GM18499 (cell line): Measurements from ENCODE around the gene PLSCR1.
A peak's percentile ranks its signal among the peaks of the same experiment; 100 is the strongest.

Experiments
- ATAC-seq: cut with Tn5 transposase; IDR thresholded peaks from one replicate; pipeline ENCODE4 v1.9.1; 2021; ENCODE audit warnings: moderate number of reproducible peaks; ENCODE audit not compliant: insufficient read depth, unreplicated experiment

The PLSCR1 gene

GRCh38 chr3:146544002-146544928 lies at the start of gene PLSCR1:
Gene PLSCR1 (minus strand): TSS chr3:146544607. CDS start chr3:146536552, 8,055 bp downstream.
- ATAC-seq: peak; percentile 64

GRCh38 chr3:146593776-146594175 lies 49.4 kb upstream of the PLSCR1 start:
- no peak for ATAC-seq

- ATAC-seq: no peak
Measured at GRCh38 chr3:146590521-146590920, 46.1 kb upstream of the PLSCR1 start.

GRCh38 chr3:146589899-146590508 lies 45.6 kb upstream of the PLSCR1 start:
- ATAC-seq: no peak

GRCh38 chr3:146585156-146585555 lies 40.7 kb upstream of the PLSCR1 start:
- ATAC-seq: no peak

- ATAC-seq: no peak
Measured at GRCh38 chr3:146581951-146582467, 37.6 kb upstream of the PLSCR1 start.

GRCh38 chr3:146581080-146581601 lies 36.7 kb upstream of the PLSCR1 start:
- no peak for ATAC-seq

GRCh38 chr3:146577662-146578061 lies 33.3 kb upstream of the PLSCR1 start:
- no peak for ATAC-seq

- ATAC-seq: no peak
Measured at GRCh38 chr3:146575636-146576035, 31.2 kb upstream of the PLSCR1 start.

- no peak for ATAC-seq
Measured at GRCh38 chr3:146574173-146574572, 29.8 kb upstream of the PLSCR1 start.

GRCh38 chr3:146569314-146569713 lies 24.9 kb upstream of the PLSCR1 start:
- ATAC-seq: no peak

GRCh38 chr3:146566138-146566537 lies 21.7 kb upstream of the PLSCR1 start:
- no peak for ATAC-seq

GRCh38 chr3:146561879-146562278 lies 17.5 kb upstream of the PLSCR1 start:
- ATAC-seq: no peak

GRCh38 chr3:146561463-146561862 lies 17.1 kb upstream of the PLSCR1 start:
- ATAC-seq: no peak

- ATAC-seq: no peak
Measured at GRCh38 chr3:146560678-146561077, 16.3 kb upstream of the PLSCR1 start.

GRCh38 chr3:146559388-146559787 lies 15.0 kb upstream of the PLSCR1 start:
- ATAC-seq: no peak

GRCh38 chr3:146558781-146559180 lies 14.4 kb upstream of the PLSCR1 start:
- no peak for ATAC-seq

GRCh38 chr3:146557745-146558144 lies 13.3 kb upstream of the PLSCR1 start:
- no peak for ATAC-seq

- ATAC-seq: no peak
Measured at GRCh38 chr3:146555311-146555710, 10.9 kb upstream of the PLSCR1 start.

GRCh38 chr3:146554151-146554760 lies 9.8 kb upstream of the PLSCR1 start:
- ATAC-seq: no peak
